ENCODE results near the gene HFM1.

HFM1 gene

GRCh38 chr1:91244737-91245136, 159.9 kb downstream of the HFM1 start:
- no peak for ATAC-seq
- no peak for TF ChIP-seq CSDC2 (CRISPR knock-in tag; IDR thresholded peaks at IDR 0.05)
- TF ChIP-seq SNAI2 (CRISPR knock-in tag; IDR thresholded peaks at IDR 0.05): no peak

GRCh38 chr1:91243171-91243570, 161.5 kb downstream of the HFM1 start:
- no peak for ATAC-seq
- TF ChIP-seq PPARA (CRISPR knock-in tag; IDR thresholded peaks at IDR 0.05; ENCODE audit: borderline replicate concordance) (no peak), OSR1 (CRISPR knock-in tag; IDR thresholded peaks at IDR 0.05) (no peak), ZC3H10 (CRISPR knock-in tag; IDR thresholded peaks at IDR 0.05) (no peak), PATZ1 (CRISPR knock-in tag; IDR thresholded peaks at IDR 0.05; ENCODE audit: borderline replicate concordance) (no peak), BACH2 (CRISPR knock-in tag; IDR thresholded peaks at IDR 0.05; ENCODE audit: borderline replicate concordance) (no peak), GLIS3 (CRISPR knock-in tag; IDR thresholded peaks at IDR 0.05) (no peak)

- TF ChIP-seq RARB (CRISPR knock-in tag; IDR thresholded peaks at IDR 0.05) (no peak), TCF4 (CRISPR knock-in tag; IDR thresholded peaks at IDR 0.05; ENCODE audit: borderline replicate concordance) (no peak), ZC3H10 (CRISPR knock-in tag; IDR thresholded peaks at IDR 0.05) (no peak), TOX (CRISPR knock-in tag; IDR thresholded peaks at IDR 0.05; ENCODE audit: borderline replicate concordance) (no peak), PPARA (CRISPR knock-in tag; IDR thresholded peaks at IDR 0.05; ENCODE audit: borderline replicate concordance) (no peak), BACH2 (CRISPR knock-in tag; IDR thresholded peaks at IDR 0.05; ENCODE audit: borderline replicate concordance) (no peak), PATZ1 (CRISPR knock-in tag; IDR thresholded peaks at IDR 0.05; ENCODE audit: borderline replicate concordance) (no peak), CSRNP3 (CRISPR knock-in tag; IDR thresholded peaks at IDR 0.05) (no peak), ISL1 (CRISPR knock-in tag; IDR thresholded peaks at IDR 0.05) (no peak), ARNTL (CRISPR knock-in tag; IDR thresholded peaks at IDR 0.05; ENCODE audit: borderline replicate concordance, low read depth) (no peak), TSHZ2 (CRISPR knock-in tag; IDR thresholded peaks at IDR 0.05) (no peak), ZFP30 (CRISPR knock-in tag; IDR thresholded peaks at IDR 0.05) (no peak), CSDC2 (CRISPR knock-in tag; IDR thresholded peaks at IDR 0.05) (no peak), SNAI2 (CRISPR knock-in tag; IDR thresholded peaks at IDR 0.05) (no peak), ZNF565 (CRISPR knock-in tag; conservative IDR thresholded peaks at IDR 0.05; ENCODE audit: low read depth) (no peak), GLIS3 (CRISPR knock-in tag; IDR thresholded peaks at IDR 0.05) (no peak), ESRRG (CRISPR knock-in tag; IDR thresholded peaks at IDR 0.05) (no peak)
- no peak for ATAC-seq
Measured at GRCh38 chr1:91234181-91234580, 170.5 kb downstream of the HFM1 start.

- no peak for ATAC-seq
- TF ChIP-seq RARB (CRISPR knock-in tag; IDR thresholded peaks at IDR 0.05) (no peak), CSRNP3 (CRISPR knock-in tag; IDR thresholded peaks at IDR 0.05) (no peak), ISL1 (CRISPR knock-in tag; IDR thresholded peaks at IDR 0.05) (no peak), ZFP30 (CRISPR knock-in tag; IDR thresholded peaks at IDR 0.05) (no peak), BACH2 (CRISPR knock-in tag; IDR thresholded peaks at IDR 0.05; ENCODE audit: borderline replicate concordance) (no peak), ZNF70 (CRISPR knock-in tag; IDR thresholded peaks at IDR 0.05) (no peak), ZFP3 (CRISPR knock-in tag; IDR thresholded peaks at IDR 0.05) (no peak), PATZ1 (CRISPR knock-in tag; IDR thresholded peaks at IDR 0.05; ENCODE audit: borderline replicate concordance) (no peak), PPARA (CRISPR knock-in tag; IDR thresholded peaks at IDR 0.05; ENCODE audit: borderline replicate concordance) (no peak), GLIS3 (CRISPR knock-in tag; IDR thresholded peaks at IDR 0.05) (no peak), CSDC2 (CRISPR knock-in tag; IDR thresholded peaks at IDR 0.05) (no peak), TSHZ2 (CRISPR knock-in tag; IDR thresholded peaks at IDR 0.05) (no peak), ZNF8 (CRISPR knock-in tag; IDR thresholded peaks at IDR 0.05) (no peak)
Measured at GRCh38 chr1:91226741-91227140, 177.9 kb downstream of the HFM1 start.
